Parathyroid adenoma (tissue), 2 donors: ENCODE measurements around the gene PTTG1IP.

Experiments
- H2AFZ ChIP-seq: fragments of 300-600 bp; sonication (generic); one replicate; pipeline ENCODE4 v1.7.0; 2017; ENCODE audit warnings: antibody characterized with exemption, mild to moderate bottlenecking
- H3K27ac ChIP-seq: fragments of 300-600 bp; sonication (generic); one replicate; pipeline ENCODE4 v1.7.0; 2017
- H3K27me3 ChIP-seq: fragments of 300-600 bp; sonication (generic); one replicate; pipeline ENCODE4 v1.7.0; 2017; ENCODE audit warnings: low read length; ENCODE audit not compliant: control insufficient read depth, insufficient read depth
- H3K36me3 ChIP-seq: fragments of 300-600 bp; sonication (generic); one replicate; pipeline ENCODE4 v1.7.0; 2017; ENCODE audit warnings: low read length; ENCODE audit not compliant: control insufficient read depth, insufficient read depth
- H3K4me1 ChIP-seq: fragments of 300-600 bp; sonication (generic); one replicate; pipeline ENCODE4 v1.7.0; 2017; ENCODE audit warnings: control low read depth
- H3K4me2 ChIP-seq: fragments of 300-600 bp; sonication (generic); one replicate; pipeline ENCODE4 v1.7.0; 2017; ENCODE audit warnings: low read length
- H3K4me3 ChIP-seq: fragments of 300-600 bp; sonication (generic); one replicate; pipeline ENCODE4 v1.7.0; 2017; ENCODE audit warnings: low read depth, low read length
- H3K79me2 ChIP-seq: fragments of 300-600 bp; sonication (generic); one replicate; pipeline ENCODE4 v1.7.0; 2017; ENCODE audit warnings: control low read depth
- H3K9ac ChIP-seq: fragments of 300-600 bp; sonication (generic); one replicate; pipeline ENCODE4 v1.7.0; 2017; ENCODE audit warnings: mild to moderate bottlenecking
- H3K9me3 ChIP-seq: fragments of 300-600 bp; sonication (generic); one replicate; pipeline ENCODE4 v1.7.0; 2017; ENCODE audit warnings: low read length; ENCODE audit not compliant: control insufficient read depth
- TF ChIP-seq, protein P1 (sequence below): fragments of 300-600 bp; sonication (generic); IDR thresholded peaks from one replicate; pipeline ENCODE4 v1.7.0; 2017; ENCODE audit warnings: antibody characterized with exemption, mild to moderate bottlenecking
- donor health status: primary hyperparathyroidism.

The PTTG1IP gene

DNA sequence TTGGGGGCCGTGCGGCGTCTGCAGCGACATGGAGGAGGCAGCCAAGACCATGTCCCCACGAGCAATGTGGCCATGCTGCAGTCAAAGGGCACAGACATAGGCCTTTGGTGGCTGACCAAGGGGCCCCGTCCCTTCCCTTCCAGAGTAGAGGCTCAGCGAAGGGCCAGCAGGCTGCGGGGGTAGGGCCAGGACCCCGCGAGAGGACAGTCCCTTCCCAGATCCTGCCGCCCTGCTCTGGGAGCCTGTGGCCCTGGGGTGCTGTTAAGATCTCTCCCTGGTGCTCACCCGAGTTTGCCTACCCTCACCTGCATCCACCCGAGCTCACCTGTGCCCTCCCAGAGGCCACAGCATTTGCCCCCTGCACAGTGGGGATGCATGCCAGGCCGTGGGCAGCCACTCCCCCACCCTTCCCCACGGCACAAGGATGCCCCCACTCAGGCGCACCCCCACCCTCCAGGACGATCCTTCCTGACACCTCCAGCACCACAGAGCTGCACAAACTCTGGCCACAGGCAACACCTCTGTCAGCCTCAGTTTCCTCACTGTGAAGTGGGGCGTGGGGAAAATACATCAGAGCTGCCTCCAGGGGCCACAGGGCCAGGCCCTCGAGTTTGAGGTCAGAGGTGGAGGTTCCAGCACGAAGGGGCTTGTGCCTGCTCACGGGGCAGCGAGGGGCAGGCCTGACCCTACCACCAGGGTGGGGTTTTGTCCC, 31.7 kb upstream of the PTTG1IP start:
- no peak overlapping the region for H2AFZ ChIP-seq
- no peaks in the 10 kb centered on the region for H3K4me1 ChIP-seq
- H3K4me2 ChIP-seq = no peak overlapping the region
- no peaks in the 10 kb centered on the region for H3K79me2 ChIP-seq
- TF ChIP-seq, protein P1, sequence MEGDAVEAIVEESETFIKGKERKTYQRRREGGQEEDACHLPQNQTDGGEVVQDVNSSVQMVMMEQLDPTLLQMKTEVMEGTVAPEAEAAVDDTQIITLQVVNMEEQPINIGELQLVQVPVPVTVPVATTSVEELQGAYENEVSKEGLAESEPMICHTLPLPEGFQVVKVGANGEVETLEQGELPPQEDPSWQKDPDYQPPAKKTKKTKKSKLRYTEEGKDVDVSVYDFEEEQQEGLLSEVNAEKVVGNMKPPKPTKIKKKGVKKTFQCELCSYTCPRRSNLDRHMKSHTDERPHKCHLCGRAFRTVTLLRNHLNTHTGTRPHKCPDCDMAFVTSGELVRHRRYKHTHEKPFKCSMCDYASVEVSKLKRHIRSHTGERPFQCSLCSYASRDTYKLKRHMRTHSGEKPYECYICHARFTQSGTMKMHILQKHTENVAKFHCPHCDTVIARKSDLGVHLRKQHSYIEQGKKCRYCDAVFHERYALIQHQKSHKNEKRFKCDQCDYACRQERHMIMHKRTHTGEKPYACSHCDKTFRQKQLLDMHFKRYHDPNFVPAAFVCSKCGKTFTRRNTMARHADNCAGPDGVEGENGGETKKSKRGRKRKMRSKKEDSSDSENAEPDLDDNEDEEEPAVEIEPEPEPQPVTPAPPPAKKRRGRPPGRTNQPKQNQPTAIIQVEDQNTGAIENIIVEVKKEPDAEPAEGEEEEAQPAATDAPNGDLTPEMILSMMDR = no peak
- H3K27ac ChIP-seq = no peak overlapping the region
- H3K4me3 ChIP-seq = no peak overlapping the region
- no peaks in the 10 kb centered on the region for H3K36me3 ChIP-seq
- H3K9me3 ChIP-seq = no peaks in the 10 kb centered on the region
- H3K27me3 ChIP-seq = no peaks in the 10 kb centered on the region
- no peak overlapping the region for H3K9ac ChIP-seq

DNA sequence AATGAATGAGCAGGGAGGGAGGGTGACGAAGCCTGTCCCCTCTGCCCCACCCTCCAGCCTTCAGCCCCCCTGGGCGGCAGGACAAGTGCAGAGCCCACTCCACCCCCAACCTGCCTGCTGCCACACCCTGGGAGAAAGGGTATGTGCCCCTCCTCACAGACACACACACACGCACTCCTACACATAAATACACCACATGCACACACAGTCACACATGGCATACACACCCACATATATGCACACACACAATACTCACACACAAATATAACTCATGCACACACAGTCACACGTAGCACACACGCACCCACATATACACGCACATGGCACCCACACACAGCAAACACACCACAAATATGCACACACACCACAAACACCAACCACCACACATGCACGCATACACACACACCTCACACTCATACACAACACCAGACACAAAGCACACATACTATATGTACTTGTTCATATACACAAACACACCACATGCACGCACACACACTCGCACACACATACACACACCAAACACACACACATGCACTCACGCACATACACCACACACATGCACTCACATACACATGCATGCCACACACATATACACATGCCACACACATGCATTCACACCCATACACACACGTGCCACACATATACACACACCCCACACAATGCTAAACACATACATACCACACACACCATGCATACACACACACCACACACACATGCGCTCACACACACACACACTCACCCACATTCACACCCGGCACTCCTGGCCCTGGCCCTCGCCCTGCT, 30.8 kb upstream of the PTTG1IP start:
- Histone ChIP-seq H3K36me3 (no peaks in the 10 kb centered on the region), H3K79me2 (no peaks in the 10 kb centered on the region), H3K4me3 (no peak overlapping the region), H3K4me2 (no peak overlapping the region), H3K27me3 (no peaks in the 10 kb centered on the region), H3K9me3 (no peaks in the 10 kb centered on the region), H3K9ac (no peak overlapping the region), H3K27ac (no peak overlapping the region), H2AFZ (no peak overlapping the region), H3K4me1 (no peaks in the 10 kb centered on the region)
- TF ChIP-seq, protein P1 = no peak

DNA sequence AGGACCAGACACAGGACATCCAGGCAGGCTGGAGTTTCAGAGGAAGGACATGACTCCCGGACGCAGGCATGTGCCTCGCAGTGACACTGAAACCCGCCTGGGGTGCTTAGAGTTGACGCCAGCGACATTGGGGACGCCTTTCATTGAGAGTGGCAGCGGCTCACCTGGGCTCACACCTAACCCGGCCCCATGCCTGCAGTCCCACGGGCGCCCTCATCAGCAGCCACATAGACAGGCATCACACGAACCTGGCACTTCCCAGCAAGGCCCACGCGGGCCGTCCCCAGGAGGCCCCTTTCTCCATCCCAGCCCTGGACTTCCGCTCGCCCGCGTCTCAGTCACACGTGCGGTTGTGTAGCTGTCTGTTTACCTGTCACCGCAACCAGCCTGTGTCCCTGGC, 30.2 kb upstream of the PTTG1IP start:
- H3K79me2 ChIP-seq = no peaks in the 10 kb centered on the region
- H2AFZ ChIP-seq = no peak overlapping the region
- H3K36me3 ChIP-seq = no peaks in the 10 kb centered on the region
- no peaks in the 10 kb centered on the region for H3K27me3 ChIP-seq
- H3K4me2 ChIP-seq = no peak overlapping the region
- H3K4me3 ChIP-seq = no peak overlapping the region
- H3K27ac ChIP-seq = no peak overlapping the region
- TF ChIP-seq, protein P1 = no peak
- no peak overlapping the region for H3K9ac ChIP-seq
- H3K9me3 ChIP-seq = no peaks in the 10 kb centered on the region
- no peaks in the 10 kb centered on the region for H3K4me1 ChIP-seq

DNA sequence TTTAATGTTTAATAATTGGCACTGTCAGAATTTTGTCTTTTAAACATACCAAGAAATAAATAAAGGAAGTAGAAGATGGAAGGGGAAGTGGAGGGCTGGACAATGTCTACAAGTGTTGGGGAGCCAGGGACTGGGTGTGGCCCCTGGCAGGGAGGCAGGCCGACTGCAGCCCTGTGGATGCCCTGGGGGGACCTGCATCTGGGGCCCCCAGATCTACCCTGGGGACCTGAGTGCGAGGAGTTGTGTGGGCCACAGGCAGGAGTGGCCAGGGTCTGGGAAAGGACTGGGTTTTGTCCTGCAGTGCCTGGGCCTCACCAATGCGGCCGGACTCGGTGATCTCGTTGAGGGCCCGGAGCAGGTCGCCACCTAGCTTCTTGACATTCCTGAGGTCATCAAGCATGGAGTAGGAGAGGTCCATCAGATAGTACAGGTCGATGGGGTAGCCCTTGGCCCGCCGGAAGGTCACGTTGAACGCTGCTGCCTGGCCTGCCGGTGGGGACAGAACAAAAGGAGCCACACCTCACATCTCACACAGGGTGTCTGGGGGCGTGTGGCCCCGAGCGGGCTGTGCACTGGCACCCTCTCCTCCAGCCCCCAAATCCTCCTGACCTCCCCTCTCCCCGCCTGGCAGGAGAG, 29.7 kb upstream of the PTTG1IP start:
- no peaks in the 10 kb centered on the region for H3K9me3 ChIP-seq
- no peaks in the 10 kb centered on the region for H3K36me3 ChIP-seq
- no peak overlapping the region for H2AFZ ChIP-seq
- H3K9ac ChIP-seq = no peak overlapping the region
- no peak overlapping the region for H3K4me2 ChIP-seq
- H3K79me2 ChIP-seq = no peaks in the 10 kb centered on the region
- no peak overlapping the region for H3K4me3 ChIP-seq
- H3K27me3 ChIP-seq = no peaks in the 10 kb centered on the region
- TF ChIP-seq, protein P1 = no peak
- H3K27ac ChIP-seq = no peak overlapping the region
- H3K4me1 ChIP-seq = no peaks in the 10 kb centered on the region
